DMS153 (cell line): ENCODE measurements around the gene GALNT18.

Source experiments
- DNase-seq: peaks from one replicate; lab custom pipeline; 2025; lab: John Stamatoyannopoulos, UW

Gene GALNT18

GRCh38 chr11:11624204-11624603 is 2.4 kb upstream of the GALNT18 start:
- DNase-seq: no peak

GRCh38 chr11:11622772-11623171 is 967 bp upstream of the GALNT18 start:
- DNase-seq: no peak

GRCh38 chr11:11622340-11622706 is 518 bp upstream of the GALNT18 start:
- no peak for DNase-seq

- DNase-seq: no peak
These were observed 758 bp downstream of the GALNT18 start for GRCh38 chr11:11620921-11621572.

GRCh38 chr11:11620173-11620920 is 1.5 kb downstream of the GALNT18 start:
- no peak for DNase-seq

GRCh38 chr11:11618973-11619435 is 2.8 kb downstream of the GALNT18 start:
- no peak for DNase-seq

GRCh38 chr11:11615086-11615485 is 6.7 kb downstream of the GALNT18 start:
- no peak for DNase-seq

- no peak for DNase-seq
These were observed 9.4 kb downstream of the GALNT18 start for GRCh38 chr11:11612439-11612838.

GRCh38 chr11:11611381-11611780 is 10.4 kb downstream of the GALNT18 start:
- no peak for DNase-seq

GRCh38 chr11:11608783-11609232 is 13.0 kb downstream of the GALNT18 start:
- no peak for DNase-seq

GRCh38 chr11:11607772-11608171 is 14.0 kb downstream of the GALNT18 start:
- DNase-seq: no peak

GRCh38 chr11:11605821-11606450 is 15.9 kb downstream of the GALNT18 start:
- no peak for DNase-seq

- DNase-seq: no peak
These were observed 16.6 kb downstream of the GALNT18 start for GRCh38 chr11:11605181-11605580.

- no peak for DNase-seq
These were observed 17.3 kb downstream of the GALNT18 start for GRCh38 chr11:11604370-11604990.

GRCh38 chr11:11602011-11602410 is 19.8 kb downstream of the GALNT18 start:
- DNase-seq: no peak

- no peak for DNase-seq
These were observed 21.5 kb downstream of the GALNT18 start for GRCh38 chr11:11600288-11600687.

- no peak for DNase-seq
These were observed 23.6 kb downstream of the GALNT18 start for GRCh38 chr11:11598243-11598642.

GRCh38 chr11:11594162-11594561 is 27.6 kb downstream of the GALNT18 start:
- DNase-seq: no peak

- DNase-seq: no peak
These were observed 29.6 kb downstream of the GALNT18 start for GRCh38 chr11:11592146-11592684.

GRCh38 chr11:11589437-11589836 is 32.4 kb downstream of the GALNT18 start:
- DNase-seq: no peak

- DNase-seq: no peak
These were observed 32.9 kb downstream of the GALNT18 start for GRCh38 chr11:11588891-11589290.

- DNase-seq: no peak
These were observed 33.6 kb downstream of the GALNT18 start for GRCh38 chr11:11588243-11588642.
